ENCODE measurements around the gene UTP14A. TPM values are rescaled to one million over a fixed set of nuclear protein-coding genes. Genes with fewer than 3 reads are reported as not detected.

Gene UTP14A
- total RNA-seq, 1 experiment from 2014 or later, result 48.3 TPM

DNA sequence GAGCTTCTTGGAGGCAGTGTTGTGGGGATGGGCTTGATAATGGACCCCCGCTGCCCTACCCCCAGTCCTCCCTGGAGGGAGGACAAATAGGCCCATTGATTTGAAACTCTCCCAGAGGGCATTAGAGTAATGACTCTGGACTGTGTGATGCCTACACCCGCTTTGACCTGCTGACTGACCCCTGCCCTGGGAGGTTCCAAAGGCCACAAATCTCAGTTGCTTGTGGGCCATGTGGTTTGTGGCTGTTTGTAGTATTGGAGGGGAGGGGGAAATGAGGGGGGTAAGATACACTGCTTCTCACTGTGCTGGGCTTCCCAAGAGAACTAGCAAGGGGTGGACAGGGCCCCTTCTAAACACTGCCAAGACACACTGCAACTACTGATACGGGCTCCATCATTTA lies 48.8 kb downstream of the UTP14A start:
- intact Hi-C loops (cut with micrococcal nuclease), result no loop called here
- Mint-ChIP-seq H3K4me3 (ENCODE audit: unreplicated experiment) (no peak overlapping the region), H3K36me3 (ENCODE audit: insufficient read depth, unreplicated experiment) (no peaks in the 10 kb centered on the region), H3K9me3 (ENCODE audit: unreplicated experiment) (peaks cover 6% of the 10 kb centered on the region), H3K27ac (ENCODE audit: low read depth, unreplicated experiment) (no peak overlapping the region), H3K27me3 (ENCODE audit: insufficient read depth, unreplicated experiment) (peaks cover 33% of the 10 kb centered on the region), H3K4me1 (ENCODE audit: insufficient read depth, unreplicated experiment) (no peaks in the 10 kb centered on the region)
- no peak for DNase-seq (ENCODE audit: unreplicated experiment)
- ChIA-PET CTCF (interaction anchor here (0.6 kb wide), 1 partner anchor 10 kb away, joined by 3 read pairs; no protein-coding TSS in a partner anchor), POLR2A (no interaction called here)
- no TSS peak for BruUV-seq (replicated peaks)
- TF ChIP-seq, protein P1, sequence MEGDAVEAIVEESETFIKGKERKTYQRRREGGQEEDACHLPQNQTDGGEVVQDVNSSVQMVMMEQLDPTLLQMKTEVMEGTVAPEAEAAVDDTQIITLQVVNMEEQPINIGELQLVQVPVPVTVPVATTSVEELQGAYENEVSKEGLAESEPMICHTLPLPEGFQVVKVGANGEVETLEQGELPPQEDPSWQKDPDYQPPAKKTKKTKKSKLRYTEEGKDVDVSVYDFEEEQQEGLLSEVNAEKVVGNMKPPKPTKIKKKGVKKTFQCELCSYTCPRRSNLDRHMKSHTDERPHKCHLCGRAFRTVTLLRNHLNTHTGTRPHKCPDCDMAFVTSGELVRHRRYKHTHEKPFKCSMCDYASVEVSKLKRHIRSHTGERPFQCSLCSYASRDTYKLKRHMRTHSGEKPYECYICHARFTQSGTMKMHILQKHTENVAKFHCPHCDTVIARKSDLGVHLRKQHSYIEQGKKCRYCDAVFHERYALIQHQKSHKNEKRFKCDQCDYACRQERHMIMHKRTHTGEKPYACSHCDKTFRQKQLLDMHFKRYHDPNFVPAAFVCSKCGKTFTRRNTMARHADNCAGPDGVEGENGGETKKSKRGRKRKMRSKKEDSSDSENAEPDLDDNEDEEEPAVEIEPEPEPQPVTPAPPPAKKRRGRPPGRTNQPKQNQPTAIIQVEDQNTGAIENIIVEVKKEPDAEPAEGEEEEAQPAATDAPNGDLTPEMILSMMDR (IDR thresholded peaks at IDR 0.05; ENCODE audit: unreplicated experiment), result no peak

DNA sequence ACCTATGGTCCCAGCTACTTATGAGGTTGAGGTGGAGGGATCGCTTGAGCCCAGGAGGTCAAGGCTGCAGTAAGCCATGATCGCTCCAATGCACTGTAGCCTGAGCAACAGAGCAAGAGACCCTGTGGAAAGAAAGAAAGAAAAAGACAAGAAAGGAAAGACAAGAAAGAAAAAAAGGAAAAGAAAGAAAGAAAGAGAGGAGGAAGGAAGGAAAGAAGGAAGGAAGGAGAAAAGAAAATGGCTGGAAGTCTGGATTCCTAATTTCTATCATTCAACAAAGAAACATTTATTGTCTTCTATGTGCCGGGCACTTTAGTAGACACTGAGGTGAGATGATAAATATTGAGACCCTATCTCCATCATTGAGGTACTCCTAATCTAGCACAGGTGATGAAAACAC lies 49.7 kb downstream of the UTP14A start:
- BruUV-seq (replicated peaks), result no TSS peak
- ChIA-PET CTCF (no interaction called here), POLR2A (no interaction called here)
- H3K27ac Mint-ChIP-seq (ENCODE audit: low read depth, unreplicated experiment), result no peak overlapping the region
- TF ChIP-seq, protein P1 (IDR thresholded peaks at IDR 0.05; ENCODE audit: unreplicated experiment), result no peak
- H3K4me1 Mint-ChIP-seq (ENCODE audit: insufficient read depth, unreplicated experiment), result no peaks in the 10 kb centered on the region
- peaks cover 26% of the 10 kb centered on the region for H3K27me3 Mint-ChIP-seq (ENCODE audit: insufficient read depth, unreplicated experiment)
- peaks cover 6% of the 10 kb centered on the region for H3K9me3 Mint-ChIP-seq (ENCODE audit: unreplicated experiment)
- H3K4me3 Mint-ChIP-seq (ENCODE audit: unreplicated experiment), result no peak overlapping the region
- H3K36me3 Mint-ChIP-seq (ENCODE audit: insufficient read depth, unreplicated experiment), result no peaks in the 10 kb centered on the region
- intact Hi-C loops (cut with micrococcal nuclease), result no loop called here
- DNase-seq (ENCODE audit: unreplicated experiment), result no peak

DNA sequence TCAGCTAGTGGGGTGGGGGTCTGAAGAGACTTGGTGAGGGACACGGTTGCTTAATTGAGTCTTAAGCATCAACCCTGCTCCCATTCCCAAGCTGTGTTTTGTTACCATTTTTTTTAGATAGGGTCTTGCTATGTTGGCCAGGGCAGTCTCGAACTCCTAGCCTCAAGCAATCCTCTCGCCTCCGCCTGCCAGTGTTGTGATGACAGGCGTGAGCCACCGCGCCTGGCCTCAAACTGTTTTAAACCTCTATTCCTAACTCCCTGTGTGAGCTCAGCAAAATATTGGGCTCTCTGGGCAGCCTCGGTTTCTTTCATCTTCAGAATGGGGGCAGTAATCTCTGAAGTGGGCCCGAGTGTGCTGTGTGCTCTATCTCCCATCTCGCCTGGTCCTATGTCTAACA lies 50.2 kb downstream of the UTP14A start:
- intact Hi-C loops (cut with micrococcal nuclease), result no loop called here
- H3K9me3 Mint-ChIP-seq (ENCODE audit: unreplicated experiment), result peaks cover 6% of the 10 kb centered on the region

DNA sequence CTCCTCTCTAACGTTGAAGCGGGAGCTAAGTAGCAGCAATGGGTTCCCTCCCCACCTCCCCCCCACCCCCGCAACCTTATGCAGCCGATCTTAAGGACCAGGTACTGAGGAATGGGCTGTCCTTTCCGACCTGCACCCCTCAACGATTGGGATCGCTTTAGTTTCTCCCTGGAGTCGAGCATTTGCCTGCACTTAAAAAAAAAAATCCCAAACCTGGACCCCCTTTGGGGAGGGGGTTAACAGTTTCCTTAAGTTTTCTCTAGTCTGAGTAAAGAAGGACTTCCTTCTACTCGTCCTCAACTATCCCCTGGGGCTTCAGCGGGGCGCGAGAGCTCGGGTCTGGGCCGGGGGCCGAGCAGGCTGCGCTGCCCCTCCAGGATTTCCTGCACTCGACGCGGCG lies 50.8 kb downstream of the UTP14A start:
- Mint-ChIP-seq H3K36me3 (ENCODE audit: insufficient read depth, unreplicated experiment) (no peaks in the 10 kb centered on the region), H3K9me3 (ENCODE audit: unreplicated experiment) (peaks cover 6% of the 10 kb centered on the region), H3K27ac (ENCODE audit: low read depth, unreplicated experiment) (no peak overlapping the region), H3K4me1 (ENCODE audit: insufficient read depth, unreplicated experiment) (no peaks in the 10 kb centered on the region), H3K27me3 (ENCODE audit: insufficient read depth, unreplicated experiment) (peaks cover 26% of the 10 kb centered on the region), H3K4me3 (ENCODE audit: unreplicated experiment) (no peak overlapping the region)
- no peak for DNase-seq (ENCODE audit: unreplicated experiment)
- TF ChIP-seq, protein P1 (IDR thresholded peaks at IDR 0.05; ENCODE audit: unreplicated experiment), result no peak
- CTCF ChIA-PET, result no interaction called here
- POLR2A ChIA-PET, result interaction anchor here (0.8 kb wide), 1 partner anchor 52 kb away, joined by 3 read pairs; no protein-coding TSS in a partner anchor
- intact Hi-C loops (cut with micrococcal nuclease), result no loop called here
- no TSS peak for BruUV-seq (replicated peaks)

More for the DNA sequence above, 50.2 kb downstream of the UTP14A start:
- Mint-ChIP-seq H3K36me3 (ENCODE audit: insufficient read depth, unreplicated experiment) (no peaks in the 10 kb centered on the region), H3K4me3 (ENCODE audit: unreplicated experiment) (no peak overlapping the region), H3K27me3 (ENCODE audit: insufficient read depth, unreplicated experiment) (peaks cover 26% of the 10 kb centered on the region), H3K27ac (ENCODE audit: low read depth, unreplicated experiment) (no peak overlapping the region), H3K4me1 (ENCODE audit: insufficient read depth, unreplicated experiment) (no peaks in the 10 kb centered on the region)
- CTCF ChIA-PET, result no interaction called here
- TF ChIP-seq, protein P1 (IDR thresholded peaks at IDR 0.05; ENCODE audit: unreplicated experiment), result no peak
- no peak for DNase-seq (ENCODE audit: unreplicated experiment)
- POLR2A ChIA-PET, result no interaction called here
- no TSS peak for BruUV-seq (replicated peaks)

Data from MCF 10A (cell line).